ENCODE results near the gene AKT1.

The AKT1 gene

DNA sequence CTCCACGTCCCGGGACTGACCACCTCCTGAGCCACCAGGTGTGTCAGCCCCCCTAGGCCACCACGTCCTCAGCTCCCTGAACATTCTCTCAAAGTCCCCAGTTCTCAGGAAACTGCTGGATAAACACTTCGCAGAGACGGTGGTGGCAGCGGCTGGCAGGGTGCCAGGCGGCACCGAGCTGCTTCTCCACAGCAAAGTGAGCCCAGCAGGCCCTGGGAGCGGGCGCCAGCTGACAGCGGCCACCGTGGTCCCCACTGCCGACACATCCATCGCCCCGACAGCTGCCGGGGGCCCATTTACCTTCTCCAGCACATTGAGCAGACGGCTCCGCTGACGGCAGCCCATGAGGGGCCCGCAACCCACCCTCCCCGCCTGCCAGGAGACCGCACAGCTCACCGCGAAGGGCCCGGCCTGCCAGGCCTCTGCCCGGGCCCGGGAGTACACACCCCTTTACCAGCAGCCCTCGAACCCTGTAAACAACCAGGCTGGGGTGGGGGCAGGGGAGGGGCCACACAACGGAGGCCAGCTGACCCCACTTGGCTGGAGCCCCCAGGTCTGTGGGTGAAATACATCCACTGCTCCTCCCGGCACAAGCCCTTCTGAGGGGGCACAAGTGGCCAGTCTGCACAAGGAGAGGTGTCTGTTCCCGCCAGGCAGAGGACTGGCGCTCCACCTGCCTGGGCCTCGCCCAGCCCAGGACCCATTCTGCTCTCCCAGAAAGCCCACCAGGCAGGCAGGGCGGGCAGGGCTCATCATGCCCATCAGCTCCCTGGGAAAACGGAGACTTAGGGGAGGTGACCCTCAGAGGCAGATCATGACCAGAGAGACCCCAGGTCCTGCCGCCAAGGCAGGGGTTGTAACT is 10.5 kb downstream of the AKT1 start:
- no peak for DNase-seq

DNA sequence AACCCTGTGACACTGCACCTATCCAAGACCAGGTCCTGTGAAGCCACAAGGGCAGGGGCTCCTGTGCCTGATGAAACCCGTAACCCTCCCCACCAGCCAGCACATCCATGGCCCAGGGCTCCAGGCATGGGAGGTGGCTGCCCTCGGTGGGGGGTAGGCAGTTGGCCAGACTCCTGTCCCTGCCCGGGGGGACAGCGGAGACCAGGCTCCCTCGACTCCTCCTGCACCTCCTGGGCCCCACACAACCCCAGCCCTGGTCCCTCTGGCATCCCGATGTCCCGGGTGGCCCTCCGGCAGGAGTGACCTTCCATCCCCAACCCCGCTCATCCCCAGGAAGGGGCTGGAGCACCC is 11.4 kb downstream of the AKT1 start:
- DNase-seq = no peak

- DNase-seq = no peak
These were observed 11.9 kb downstream of the AKT1 start for GRCh38 chr14:104783484-104784217.

- no peak for DNase-seq
These were observed 12.8 kb downstream of the AKT1 start for GRCh38 chr14:104782808-104783139.

DNA sequence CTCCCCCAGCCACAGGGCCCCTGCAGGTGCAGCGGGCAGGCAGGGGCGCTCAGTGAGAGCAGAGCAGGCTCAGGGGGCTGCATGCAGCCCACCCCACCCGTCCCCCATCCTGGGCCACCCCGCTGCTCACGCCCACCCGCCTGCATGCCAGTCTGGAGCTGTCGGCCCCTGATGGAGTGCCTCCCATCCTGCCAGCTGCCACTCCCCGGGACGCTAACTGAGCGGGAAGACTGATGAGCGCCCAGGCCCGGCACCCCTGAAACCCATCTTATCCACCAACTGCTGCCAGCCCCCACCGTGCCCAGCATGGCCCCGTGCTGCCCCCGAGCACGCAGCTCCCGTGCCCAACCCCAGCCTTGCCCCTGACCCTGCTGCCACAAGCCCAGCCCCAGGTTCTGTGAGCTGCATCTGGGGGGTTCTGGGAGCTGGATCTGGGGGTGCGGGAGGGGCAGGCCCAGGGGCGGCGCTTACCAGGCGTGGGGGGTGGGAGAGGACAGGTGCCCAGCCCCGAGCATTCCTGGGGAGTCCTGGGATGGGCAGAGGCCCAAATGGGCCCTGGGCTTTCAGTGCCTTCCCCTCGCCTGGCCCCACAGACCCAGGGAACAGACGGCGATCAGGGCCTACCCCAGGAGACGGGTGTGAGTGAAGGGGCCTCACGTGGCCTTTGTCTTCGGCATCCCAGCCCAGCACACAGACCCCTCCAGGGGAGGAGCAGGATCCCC is 13.3 kb downstream of the AKT1 start:
- no peak for DNase-seq

DNA sequence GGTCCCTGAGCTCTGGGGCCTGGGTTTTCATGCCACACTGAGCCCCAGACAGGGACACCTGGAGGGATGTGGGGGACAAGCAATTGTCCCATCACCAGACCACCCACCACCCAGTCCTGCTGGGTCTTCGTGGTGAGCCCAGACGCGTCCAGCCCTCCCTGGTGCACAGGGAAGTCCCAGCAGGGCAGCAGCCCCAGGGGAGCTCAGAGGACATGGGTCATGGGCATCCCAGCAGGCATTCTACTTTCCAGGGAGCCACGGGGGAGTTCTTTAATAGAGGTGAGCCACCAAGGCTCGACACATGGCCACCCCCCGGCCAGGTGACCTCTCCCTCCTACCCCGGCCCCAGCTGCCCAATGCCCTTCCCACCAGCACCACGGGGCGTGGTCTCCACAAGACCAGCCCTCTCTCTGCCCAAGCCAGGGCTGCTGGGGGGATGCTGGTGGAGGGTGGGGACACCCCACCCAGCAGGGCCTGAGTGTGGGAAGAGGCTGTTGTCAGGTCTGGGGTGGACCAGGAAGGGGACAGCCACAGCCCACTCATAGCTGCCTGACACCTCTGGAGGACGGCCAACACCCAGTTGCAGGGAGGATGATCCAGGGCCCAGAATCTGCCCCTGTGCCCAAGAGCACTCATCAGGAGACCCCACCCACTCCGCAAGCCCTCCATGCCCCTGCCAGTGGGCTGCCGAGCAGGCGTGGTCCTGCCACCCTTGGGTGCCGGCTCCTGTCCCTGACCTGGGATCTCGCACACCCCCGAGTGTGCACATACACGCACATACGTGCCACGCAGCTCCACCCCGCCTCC is 14.1 kb downstream of the AKT1 start:
- DNase-seq = no peak

DNA sequence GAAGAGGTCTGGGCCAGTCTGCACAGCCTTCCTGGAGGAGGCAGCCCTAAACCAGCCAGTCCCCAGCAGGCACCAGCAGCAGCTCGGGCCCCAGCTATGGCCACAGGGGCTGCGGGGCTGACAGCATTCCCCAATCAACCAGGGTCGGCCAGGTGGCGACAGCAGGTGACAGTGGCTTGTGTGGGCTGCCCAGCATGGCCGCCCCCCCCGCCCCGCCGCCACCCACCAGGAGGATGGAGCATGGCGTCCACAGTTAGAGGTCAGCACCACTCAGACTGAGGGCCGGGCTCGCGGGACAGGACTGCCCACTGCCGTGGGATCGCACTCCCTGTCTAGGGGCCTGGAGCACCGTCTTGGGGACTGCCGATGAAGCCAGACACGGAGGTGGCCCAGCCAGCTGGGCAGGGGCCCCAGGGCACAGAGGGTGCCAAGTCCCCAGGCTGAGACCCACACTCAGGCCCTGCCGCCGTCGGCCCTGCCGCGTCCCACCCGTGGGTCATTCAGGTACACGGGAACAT is 15.0 kb downstream of the AKT1 start:
- DNase-seq = no peak

DNA sequence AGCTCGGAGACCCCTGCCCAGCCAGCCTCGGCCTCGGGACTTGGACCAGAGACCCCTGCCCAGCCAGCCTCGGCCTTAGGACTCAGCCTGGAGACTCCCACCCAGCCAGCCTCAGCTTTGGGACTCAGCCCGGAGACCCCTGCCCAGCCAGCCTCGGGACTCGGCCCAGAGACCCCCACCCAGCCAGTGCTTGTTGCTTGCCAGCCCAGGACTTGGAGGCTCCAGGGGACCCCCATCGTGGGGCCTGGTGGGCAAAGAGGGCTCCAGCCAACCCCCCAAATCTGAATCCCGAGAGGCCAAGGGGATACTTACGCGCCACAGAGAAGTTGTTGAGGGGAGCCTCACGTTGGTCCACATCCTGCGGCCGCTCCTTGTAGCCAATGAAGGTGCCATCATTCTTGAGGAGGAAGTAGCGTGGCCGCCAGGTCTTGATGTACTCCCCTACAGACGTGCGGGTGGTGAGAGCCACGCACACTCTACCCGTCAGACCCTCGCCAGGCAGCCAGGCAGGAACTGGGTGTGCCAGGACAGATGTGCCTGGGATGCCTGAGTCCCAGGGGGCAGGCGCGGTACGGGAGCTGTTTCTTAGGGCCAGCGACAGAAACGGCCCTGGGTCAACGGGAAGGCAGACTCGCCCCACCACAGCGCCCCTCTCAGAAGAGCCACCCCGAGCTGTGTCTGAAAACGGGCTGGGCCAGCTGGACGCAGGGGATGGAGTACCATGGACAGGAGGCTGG is 15.6 kb downstream of the AKT1 start:
- no peak for DNase-seq

DNA sequence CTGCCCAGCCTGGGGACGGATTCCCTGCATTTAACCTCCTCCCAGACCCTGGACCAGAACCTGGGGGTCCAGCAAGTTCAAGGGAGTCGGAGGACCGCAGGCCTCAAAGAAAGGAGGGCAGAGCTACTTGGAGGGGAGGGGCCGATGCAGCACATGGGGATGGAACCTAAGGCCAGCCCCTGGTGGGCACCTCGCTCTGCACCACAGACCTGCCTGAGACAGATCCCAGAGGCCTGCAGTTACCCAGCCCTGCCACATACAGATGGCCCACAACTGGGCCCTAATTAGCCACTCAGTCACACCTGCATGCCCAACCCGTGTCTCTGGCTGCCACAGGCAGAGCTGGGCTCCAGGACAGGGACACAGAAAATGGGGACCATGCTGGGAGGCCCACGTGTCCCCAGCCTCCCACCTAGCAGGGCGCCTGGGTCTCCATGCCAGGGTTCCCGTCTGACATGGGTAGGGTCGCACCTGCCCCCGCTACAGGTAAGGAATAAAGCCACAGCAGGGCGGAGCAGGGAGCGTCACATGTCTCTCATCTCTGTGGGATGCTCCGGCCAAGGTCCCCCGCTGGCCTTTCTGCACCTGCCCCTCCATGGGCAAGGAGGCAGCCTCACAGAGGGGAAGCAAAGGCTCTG is 16.7 kb downstream of the AKT1 start:
- no peak for DNase-seq

DNA sequence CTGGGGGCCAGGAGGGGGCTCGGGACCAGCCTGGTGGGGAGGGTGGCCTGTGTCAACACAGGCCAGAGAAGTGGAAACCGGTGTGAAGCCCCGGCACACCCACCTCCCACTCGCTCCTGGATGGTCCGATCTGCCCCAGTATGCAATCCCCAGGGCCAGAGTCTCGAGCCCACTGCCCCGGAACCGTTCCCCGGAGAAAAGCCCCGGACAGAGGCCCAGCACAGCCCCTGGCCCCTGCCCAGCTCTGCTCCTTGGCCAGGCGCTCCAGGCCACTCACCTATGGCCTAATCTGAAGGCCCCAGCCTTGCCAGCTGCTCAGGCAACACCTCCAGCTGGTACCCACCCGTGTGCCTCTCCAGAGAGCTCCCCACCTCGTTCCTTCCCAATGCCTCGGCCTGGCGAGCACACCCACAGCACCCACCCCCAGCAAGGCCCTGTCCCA is 17.7 kb downstream of the AKT1 start:
- no peak for DNase-seq

GRCh38 chr14:104776961-104777807 is 18.4 kb downstream of the AKT1 start:
- no peak for DNase-seq

GRCh38 chr14:104776481-104776880 is 19.1 kb downstream of the AKT1 start:
- DNase-seq = no peak

- DNase-seq = no peak
These were observed 20.5 kb downstream of the AKT1 start for GRCh38 chr14:104775073-104775489.

GRCh38 chr14:104774453-104775072 is 21.0 kb downstream of the AKT1 start:
- DNase-seq = no peak

- DNase-seq = no peak
These were observed 21.8 kb downstream of the AKT1 start for GRCh38 chr14:104773505-104774452.

DNA sequence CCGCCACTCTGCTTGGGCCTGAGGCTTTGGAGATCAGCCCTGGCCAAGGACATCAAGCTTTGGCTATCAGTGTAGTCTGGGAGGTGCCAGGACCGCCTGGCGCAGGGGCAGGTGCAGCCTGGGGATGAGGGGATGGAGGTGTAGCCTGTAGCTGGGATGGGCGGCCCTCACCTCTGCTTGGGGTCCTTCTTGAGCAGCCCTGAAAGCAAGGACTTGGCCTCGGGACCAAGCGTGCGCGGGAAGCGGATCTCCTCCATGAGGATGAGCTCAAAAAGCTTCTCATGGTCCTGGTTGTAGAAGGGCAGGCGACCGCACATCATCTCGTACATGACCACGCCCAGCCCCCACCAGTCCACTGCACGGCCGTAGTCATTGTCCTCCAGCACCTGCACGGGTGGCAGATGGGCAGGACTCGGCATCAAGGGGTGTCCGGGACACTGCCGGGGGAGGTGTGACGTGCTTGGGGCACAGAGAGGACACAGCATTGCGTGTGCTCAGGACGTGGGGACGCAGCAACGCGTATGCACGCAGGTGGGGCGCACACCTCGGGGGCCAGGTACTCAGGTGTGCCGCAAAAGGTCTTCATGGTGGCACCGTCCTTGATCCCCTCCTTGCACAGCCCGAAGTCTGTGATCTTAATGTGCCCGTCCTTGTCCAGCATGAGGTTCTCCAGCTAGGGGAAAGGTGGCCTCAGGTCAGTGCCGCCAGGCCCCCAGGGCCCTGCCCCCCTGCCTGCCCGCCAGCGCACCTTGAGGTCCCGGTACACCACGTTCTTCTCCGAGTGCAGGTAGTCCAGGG is 22.6 kb downstream of the AKT1 start:
- DNase-seq = no peak

DNA sequence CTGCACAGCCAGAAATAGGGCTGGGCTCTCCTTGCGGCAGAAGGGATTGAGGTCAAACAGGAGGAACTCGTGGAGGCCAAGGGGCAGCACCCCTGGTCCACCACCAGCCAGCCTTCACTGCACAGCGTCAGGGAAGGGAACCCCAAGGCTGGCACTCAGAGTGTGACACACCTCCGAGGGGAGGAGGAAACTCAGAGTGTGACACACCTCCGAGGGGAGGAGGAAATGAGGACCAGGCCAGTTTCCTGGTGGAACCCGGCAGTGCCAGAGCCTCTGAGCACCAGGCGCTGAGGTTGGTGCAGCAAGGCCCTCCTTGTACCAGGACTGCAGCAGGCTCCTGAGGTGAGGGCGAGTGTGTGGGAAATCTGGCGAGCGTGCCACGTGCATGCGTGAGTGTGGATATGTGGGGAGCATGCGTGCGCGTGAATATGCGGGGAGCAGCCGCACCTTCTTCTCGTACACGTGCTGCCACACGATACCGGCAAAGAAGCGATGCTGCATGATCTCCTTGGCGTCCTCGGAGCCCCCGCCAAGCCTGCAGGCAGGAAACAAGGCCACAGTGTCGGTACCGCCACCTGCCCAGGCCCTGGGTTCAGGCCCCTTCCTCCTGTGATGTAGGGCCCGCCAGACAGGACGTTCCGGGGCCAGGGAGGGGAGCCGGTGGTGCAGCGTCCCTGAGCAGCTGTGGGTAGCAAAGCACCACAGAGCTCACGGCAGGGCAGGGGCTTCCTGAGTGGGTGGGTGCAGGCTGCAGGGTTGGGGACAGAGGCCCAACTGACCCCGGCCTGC is 23.4 kb downstream of the AKT1 start:
- DNase-seq = no peak
